GM12878 (cell line): ENCODE measurements around the gene NOP56.

ENCODE experiments used
- CHD2 ChIP-seq: IDR thresholded peaks from 2 replicates; pipeline ENCODE4 v1.6.1; 2011; ENCODE audit warnings: low read depth, low read length, improper control_type of control experiment, borderline replicate concordance
- EZH2 ChIP-seq: IDR thresholded peaks from 2 replicates; pipeline ENCODE4 v1.6.1; 2012; ENCODE audit warnings: low read depth, mild to moderate bottlenecking, control low read depth, inconsistent platforms, low read length, borderline replicate concordance; ENCODE audit not compliant: control insufficient read depth
- HDGF ChIP-seq: fragments of 450-650 bp; IDR thresholded peaks from 2 replicates; pipeline ENCODE4 v1.6.1; 2016; ENCODE audit warnings: antibody characterized with exemption
- MTA2 ChIP-seq: fragments of 450-650 bp; IDR thresholded peaks from 2 replicates; pipeline ENCODE4 v1.6.1; 2016; ENCODE audit warnings: low read depth, mild to moderate bottlenecking, moderate library complexity
- NFXL1 ChIP-seq: fragments of 450-650 bp; IDR thresholded peaks from 2 replicates; pipeline ENCODE4 v1.6.1; 2017; ENCODE audit warnings: antibody characterized with exemption, mild to moderate bottlenecking, borderline replicate concordance
- NFYA ChIP-seq: IDR thresholded peaks from 2 replicates; pipeline ENCODE4 v1.6.1; 2011; ENCODE audit warnings: low read depth, mild to moderate bottlenecking, low read length, improper control_type of control experiment, borderline replicate concordance
- POLR2A ChIP-seq: IDR thresholded peaks from 2 replicates; pipeline ENCODE4 v1.6.1; 2011; ENCODE audit warnings: low read depth, mild to moderate bottlenecking, low read length
- POLR2AphosphoS2 ChIP-seq: IDR thresholded peaks from 2 replicates; pipeline ENCODE4 v1.6.1; 2011; ENCODE audit warnings: low read depth, mild to moderate bottlenecking, low read length, improper control_type of control experiment, moderate library complexity
- POLR2AphosphoS5 ChIP-seq: IDR thresholded peaks from 2 replicates; pipeline ENCODE4 v1.6.1; 2011; ENCODE audit warnings: mild to moderate bottlenecking, low read length, inconsistent platforms
- TF ChIP-seq, protein P1 (sequence below), 3 experiments: IDR thresholded peaks in 2 of 3; conservative IDR thresholded peaks in 1 of 3; 2 replicates each; pipeline ENCODE4 v1.5.1; 2011; ENCODE audit warnings: low read depth in 3 of 3, low read length in 3 of 3, mild to moderate bottlenecking in 3 of 3, control low read depth in 2 of 3, moderate library complexity in 2 of 3, inconsistent platforms in 1 of 3, mixed read lengths in 1 of 3; ENCODE audit not compliant: control insufficient read depth in 2 of 3, insufficient read depth in 1 of 3; ENCODE audit errors: extremely low read depth in 1 of 3

DNA sequence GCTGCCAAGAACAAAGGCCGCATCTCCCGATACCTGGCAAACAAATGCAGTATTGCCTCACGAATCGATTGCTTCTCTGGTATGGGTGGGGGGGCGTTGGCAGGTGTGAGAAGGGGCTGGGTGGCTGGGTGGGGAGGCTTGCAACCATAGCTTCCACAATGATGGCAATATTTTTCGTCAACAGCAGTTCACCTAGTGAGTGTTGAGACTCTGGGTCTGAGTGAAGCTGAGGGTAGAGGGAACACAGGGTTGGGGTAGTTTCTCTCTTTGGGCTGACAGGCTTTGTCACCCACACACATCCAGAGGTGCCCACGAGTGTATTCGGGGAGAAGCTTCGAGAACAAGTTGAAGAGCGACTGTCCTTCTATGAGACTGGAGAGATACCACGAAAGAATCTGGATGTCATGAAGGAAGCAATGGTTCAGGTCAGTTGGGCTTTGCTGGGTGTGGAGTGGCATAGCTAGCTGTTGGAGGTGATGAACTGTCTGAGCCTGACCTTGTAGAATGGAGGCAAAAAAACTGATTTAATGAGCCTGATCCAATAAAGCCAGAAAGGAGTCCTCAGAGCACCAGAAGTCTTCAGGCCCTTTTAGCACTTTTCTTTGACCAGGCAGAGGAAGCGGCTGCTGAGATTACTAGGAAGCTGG lies 4.2 kb downstream of the NOP56 start:
- TF ChIP-seq NFXL1 (no peak), CHD2 (no peak), POLR2AphosphoS2 (no peak), HDGF (no peak), NFYA (no peak), POLR2A (no peak), EZH2 (no peak), POLR2AphosphoS5 (peak; percentile 44; the same call in 1 of the 2 replicates), MTA2 (no peak)
- TF ChIP-seq, protein P1, sequence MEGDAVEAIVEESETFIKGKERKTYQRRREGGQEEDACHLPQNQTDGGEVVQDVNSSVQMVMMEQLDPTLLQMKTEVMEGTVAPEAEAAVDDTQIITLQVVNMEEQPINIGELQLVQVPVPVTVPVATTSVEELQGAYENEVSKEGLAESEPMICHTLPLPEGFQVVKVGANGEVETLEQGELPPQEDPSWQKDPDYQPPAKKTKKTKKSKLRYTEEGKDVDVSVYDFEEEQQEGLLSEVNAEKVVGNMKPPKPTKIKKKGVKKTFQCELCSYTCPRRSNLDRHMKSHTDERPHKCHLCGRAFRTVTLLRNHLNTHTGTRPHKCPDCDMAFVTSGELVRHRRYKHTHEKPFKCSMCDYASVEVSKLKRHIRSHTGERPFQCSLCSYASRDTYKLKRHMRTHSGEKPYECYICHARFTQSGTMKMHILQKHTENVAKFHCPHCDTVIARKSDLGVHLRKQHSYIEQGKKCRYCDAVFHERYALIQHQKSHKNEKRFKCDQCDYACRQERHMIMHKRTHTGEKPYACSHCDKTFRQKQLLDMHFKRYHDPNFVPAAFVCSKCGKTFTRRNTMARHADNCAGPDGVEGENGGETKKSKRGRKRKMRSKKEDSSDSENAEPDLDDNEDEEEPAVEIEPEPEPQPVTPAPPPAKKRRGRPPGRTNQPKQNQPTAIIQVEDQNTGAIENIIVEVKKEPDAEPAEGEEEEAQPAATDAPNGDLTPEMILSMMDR (IDR thresholded peaks at IDR 0.05 in 2 of 3, conservative IDR thresholded peaks at IDR 0.05 in 1 of 3; ENCODE audit: control insufficient read depth in 2 of 3, extremely low read depth in 1 of 3, insufficient read depth in 1 of 3, low read depth in 3 of 3, low read length in 3 of 3): no peak
